HEK293 (cell line): ENCODE results near the gene NOL3.

ENCODE experiments used
- BCL11A ChIP-seq: fragments of 450-650 bp; formaldehyde crosslinking; IDR thresholded peaks from 2 replicates; pipeline ENCODE4 v1.5.1; 2016; ENCODE audit warnings: low read depth, missing biosample characterization, missing genetic modification characterization
- ELK4 ChIP-seq: IDR thresholded peaks from 2 replicates; pipeline ENCODE4 v1.6.1; 2011; ENCODE audit warnings: mild to moderate bottlenecking, low read depth, low read length, borderline replicate concordance
- TRIM28 ChIP-seq: IDR thresholded peaks from 2 replicates; pipeline ENCODE4 v1.6.1; 2011; ENCODE audit warnings: low read length, control low read depth, borderline replicate concordance
- ZBTB21 ChIP-seq: fragments of 450-650 bp; formaldehyde crosslinking; IDR thresholded peaks from 2 replicates; pipeline ENCODE4 v1.5.1; 2017; ENCODE audit warnings: missing biosample characterization, missing genetic modification characterization
- ZBTB7A ChIP-seq: fragments of 450-650 bp; formaldehyde crosslinking; IDR thresholded peaks from 2 replicates; pipeline ENCODE4 v1.5.1; 2016; ENCODE audit warnings: low read depth, missing biosample characterization, missing genetic modification characterization
- ZNF324 ChIP-seq: fragments of 450-650 bp; formaldehyde crosslinking; IDR thresholded peaks from 2 replicates; pipeline ENCODE4 v1.5.1; 2016; ENCODE audit warnings: missing biosample characterization, missing genetic modification characterization
- ZNF426 ChIP-seq: fragments of 450-650 bp; formaldehyde crosslinking; IDR thresholded peaks from 2 replicates; pipeline ENCODE4 v1.5.1; 2017; ENCODE audit warnings: missing biosample characterization, missing genetic modification characterization, mild to moderate bottlenecking, inconsistent platforms, moderate library complexity
- ZNF48 ChIP-seq: fragments of 450-650 bp; formaldehyde crosslinking; IDR thresholded peaks from 2 replicates; pipeline ENCODE4 v1.5.1; 2016; ENCODE audit warnings: missing biosample characterization, missing genetic modification characterization
- TF ChIP-seq, protein P1 (sequence below): fragments of 450-650 bp; formaldehyde crosslinking; IDR thresholded peaks from 2 replicates; pipeline ENCODE4 v1.5.1; 2016; ENCODE audit warnings: missing biosample characterization, missing genetic modification characterization
- TF ChIP-seq, protein P2 (sequence below): fragments of 450-650 bp; formaldehyde crosslinking; IDR thresholded peaks from 2 replicates; pipeline ENCODE4 v1.5.1; 2016; ENCODE audit warnings: missing biosample characterization, missing genetic modification characterization

DNA sequence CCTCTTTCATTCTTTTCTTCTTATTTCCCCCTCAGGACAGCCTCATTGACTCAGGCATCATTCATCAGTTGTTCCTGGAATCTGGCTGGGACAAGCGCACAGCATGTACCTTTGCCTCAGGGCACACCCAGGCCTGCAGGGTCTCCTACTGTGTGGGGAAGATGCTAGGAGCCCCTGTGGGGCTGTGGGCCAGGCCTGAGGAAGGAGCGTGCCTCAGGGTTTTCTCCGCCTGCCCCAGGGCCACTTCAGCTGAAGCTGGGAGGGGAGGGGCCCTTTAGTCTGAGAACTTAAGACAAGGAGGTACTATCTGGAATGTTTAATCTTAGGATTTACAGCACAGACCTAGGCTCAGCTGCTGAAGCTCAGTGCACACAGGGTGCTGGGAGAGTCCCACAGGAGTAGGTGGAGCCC, 36.5 kb downstream of the NOL3 start:
- TF ChIP-seq BCL11A (tag by site-specific recombination) (no peak), ZNF324 (tag by site-specific recombination) (no peak), ZBTB21 (tag by site-specific recombination) (no peak), TRIM28 (no peak), ZNF48 (tag by site-specific recombination) (no peak), ZBTB7A (tag by site-specific recombination) (no peak), ZNF426 (tag by site-specific recombination) (no peak), ELK4 (no peak)
- TF ChIP-seq, protein P1, sequence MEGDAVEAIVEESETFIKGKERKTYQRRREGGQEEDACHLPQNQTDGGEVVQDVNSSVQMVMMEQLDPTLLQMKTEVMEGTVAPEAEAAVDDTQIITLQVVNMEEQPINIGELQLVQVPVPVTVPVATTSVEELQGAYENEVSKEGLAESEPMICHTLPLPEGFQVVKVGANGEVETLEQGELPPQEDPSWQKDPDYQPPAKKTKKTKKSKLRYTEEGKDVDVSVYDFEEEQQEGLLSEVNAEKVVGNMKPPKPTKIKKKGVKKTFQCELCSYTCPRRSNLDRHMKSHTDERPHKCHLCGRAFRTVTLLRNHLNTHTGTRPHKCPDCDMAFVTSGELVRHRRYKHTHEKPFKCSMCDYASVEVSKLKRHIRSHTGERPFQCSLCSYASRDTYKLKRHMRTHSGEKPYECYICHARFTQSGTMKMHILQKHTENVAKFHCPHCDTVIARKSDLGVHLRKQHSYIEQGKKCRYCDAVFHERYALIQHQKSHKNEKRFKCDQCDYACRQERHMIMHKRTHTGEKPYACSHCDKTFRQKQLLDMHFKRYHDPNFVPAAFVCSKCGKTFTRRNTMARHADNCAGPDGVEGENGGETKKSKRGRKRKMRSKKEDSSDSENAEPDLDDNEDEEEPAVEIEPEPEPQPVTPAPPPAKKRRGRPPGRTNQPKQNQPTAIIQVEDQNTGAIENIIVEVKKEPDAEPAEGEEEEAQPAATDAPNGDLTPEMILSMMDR (tag by site-specific recombination) = no peak
- TF ChIP-seq, protein P2, sequence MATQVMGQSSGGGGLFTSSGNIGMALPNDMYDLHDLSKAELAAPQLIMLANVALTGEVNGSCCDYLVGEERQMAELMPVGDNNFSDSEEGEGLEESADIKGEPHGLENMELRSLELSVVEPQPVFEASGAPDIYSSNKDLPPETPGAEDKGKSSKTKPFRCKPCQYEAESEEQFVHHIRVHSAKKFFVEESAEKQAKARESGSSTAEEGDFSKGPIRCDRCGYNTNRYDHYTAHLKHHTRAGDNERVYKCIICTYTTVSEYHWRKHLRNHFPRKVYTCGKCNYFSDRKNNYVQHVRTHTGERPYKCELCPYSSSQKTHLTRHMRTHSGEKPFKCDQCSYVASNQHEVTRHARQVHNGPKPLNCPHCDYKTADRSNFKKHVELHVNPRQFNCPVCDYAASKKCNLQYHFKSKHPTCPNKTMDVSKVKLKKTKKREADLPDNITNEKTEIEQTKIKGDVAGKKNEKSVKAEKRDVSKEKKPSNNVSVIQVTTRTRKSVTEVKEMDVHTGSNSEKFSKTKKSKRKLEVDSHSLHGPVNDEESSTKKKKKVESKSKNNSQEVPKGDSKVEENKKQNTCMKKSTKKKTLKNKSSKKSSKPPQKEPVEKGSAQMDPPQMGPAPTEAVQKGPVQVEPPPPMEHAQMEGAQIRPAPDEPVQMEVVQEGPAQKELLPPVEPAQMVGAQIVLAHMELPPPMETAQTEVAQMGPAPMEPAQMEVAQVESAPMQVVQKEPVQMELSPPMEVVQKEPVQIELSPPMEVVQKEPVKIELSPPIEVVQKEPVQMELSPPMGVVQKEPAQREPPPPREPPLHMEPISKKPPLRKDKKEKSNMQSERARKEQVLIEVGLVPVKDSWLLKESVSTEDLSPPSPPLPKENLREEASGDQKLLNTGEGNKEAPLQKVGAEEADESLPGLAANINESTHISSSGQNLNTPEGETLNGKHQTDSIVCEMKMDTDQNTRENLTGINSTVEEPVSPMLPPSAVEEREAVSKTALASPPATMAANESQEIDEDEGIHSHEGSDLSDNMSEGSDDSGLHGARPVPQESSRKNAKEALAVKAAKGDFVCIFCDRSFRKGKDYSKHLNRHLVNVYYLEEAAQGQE (tag by site-specific recombination) = no peak
